HepG2 (cell line): ENCODE data around the gene SIGLEC7. TPM values are rescaled to one million over a fixed set of nuclear protein-coding genes. Genes with fewer than 3 reads are reported as not detected.
A peak's percentile ranks its signal among the peaks of the same experiment; 100 is the strongest.

Experiments
- ARID4A ChIP-seq: sonication (generic); formaldehyde crosslinking; IDR thresholded peaks from 2 replicates; pipeline ENCODE4 v1.5.0; 2020; ENCODE audit warnings: mild to moderate bottlenecking, missing genetic modification reagents, borderline replicate concordance
- BCL3 ChIP-seq: sonication (generic); formaldehyde crosslinking; IDR thresholded peaks from 2 replicates; pipeline ENCODE4 v1.5.1; 2020; ENCODE audit warnings: mild to moderate bottlenecking, missing genetic modification reagents, moderate library complexity
- CTCF ChIP-seq: sonication (generic); formaldehyde crosslinking; IDR thresholded peaks from 2 replicates; pipeline ENCODE4 v1.5.0; 2020; ENCODE audit warnings: mild to moderate bottlenecking, missing genetic modification reagents, moderate library complexity
- GPBP1L1 ChIP-seq: sonication (generic); formaldehyde crosslinking; IDR thresholded peaks from 2 replicates; pipeline ENCODE4 v1.5.0; 2020; ENCODE audit warnings: mild to moderate bottlenecking, missing genetic modification reagents
- GZF1 ChIP-seq: sonication (generic); formaldehyde crosslinking; IDR thresholded peaks from 2 replicates; pipeline ENCODE4 v1.5.1; 2020; ENCODE audit warnings: mild to moderate bottlenecking, missing genetic modification reagents
- JUN ChIP-seq: sonication (generic); formaldehyde crosslinking; IDR thresholded peaks from 2 replicates; pipeline ENCODE4 v1.4.0; 2020; ENCODE audit warnings: mild to moderate bottlenecking, missing genetic modification reagents
- KDM3A ChIP-seq: IDR thresholded peaks from 2 replicates; pipeline ENCODE4 v1.6.1; 2018; ENCODE audit warnings: low read depth, missing compliant biosample characterization
- MATR3 ChIP-seq: sonication (generic); formaldehyde crosslinking; IDR thresholded peaks from 2 replicates; pipeline ENCODE4 v1.4.0; 2020; ENCODE audit warnings: missing genetic modification reagents
- NCOA5 ChIP-seq: sonication (generic); formaldehyde crosslinking; IDR thresholded peaks from 2 replicates; pipeline ENCODE4 v1.4.0; 2020; ENCODE audit warnings: missing genetic modification reagents
- NPAS2 ChIP-seq: sonication (generic); formaldehyde crosslinking; IDR thresholded peaks from 2 replicates; pipeline ENCODE4 v1.8.0; 2022; ENCODE audit warnings: mild to moderate bottlenecking, missing genetic modification reagents, borderline replicate concordance
- NRL ChIP-seq: sonication (generic); formaldehyde crosslinking; IDR thresholded peaks from 2 replicates; pipeline ENCODE4 v1.5.0; 2020; ENCODE audit warnings: missing genetic modification reagents, mild to moderate bottlenecking, moderate library complexity, borderline replicate concordance
- ZBTB1 ChIP-seq: sonication (generic); formaldehyde crosslinking; IDR thresholded peaks from 2 replicates; pipeline ENCODE4 v1.4.0; 2020; ENCODE audit warnings: missing genetic modification reagents, borderline replicate concordance
- ZNF609 ChIP-seq: sonication (generic); formaldehyde crosslinking; IDR thresholded peaks from 2 replicates; pipeline ENCODE4 v1.4.0; 2020; ENCODE audit warnings: mild to moderate bottlenecking, missing genetic modification reagents, borderline replicate concordance
- ZNF644 ChIP-seq: IDR thresholded peaks from 2 replicates; pipeline ENCODE4 v1.6.1; 2016; ENCODE audit warnings: low read depth
- ZNF709 ChIP-seq: sonication (generic); formaldehyde crosslinking; IDR thresholded peaks from 2 replicates; pipeline ENCODE4 v1.5.0; 2020; ENCODE audit warnings: mild to moderate bottlenecking, missing genetic modification reagents
- ZNF720 ChIP-seq: sonication (generic); formaldehyde crosslinking; IDR thresholded peaks from 2 replicates; pipeline ENCODE4 v1.4.0; 2020; ENCODE audit warnings: missing genetic modification reagents
- polyA plus RNA-seq, 8 experiments: library from polyadenylated mRNA; depleted of rRNA in 3 of 8; stranded (reverse) in 7 of 8; unstranded in 1 of 8; fragments of >200 nt; fragmentation: Illumina TruSeq in 4 of 8; extraction: Trizol in 4 of 8; gene quantifications; 2 replicates each; pipeline versions ENCODE4 v1.2.1 to v1.2.3, GENCODE V29; 2011 to 2016; ENCODE audit warnings: low read depth in 4 of 8, missing spikeins in 1 of 8, mixed read lengths in 1 of 8; ENCODE audit not compliant: insufficient read depth in 1 of 8
- total RNA-seq, 5 experiments: library from RNA; depleted of rRNA; stranded (reverse); fragments of >200 nt; fragmentation: Illumina TruSeq; extraction: Trizol; gene quantifications; 2 replicates each; pipeline ENCODE4 v1.2.3, GENCODE V29; 2016; ENCODE audit warnings: low read depth in 1 of 5

Gene SIGLEC7
- total and polyA plus RNA-seq, 2 of the 13 experiments (the other 11 are each of a cell fraction or from before 2014, with no cell fraction given) = not detected

- TF ChIP-seq ARID4A (CRISPR knock-in tag) (peak; percentile 90), ZNF644 (CRISPR knock-in tag) (no peak), GPBP1L1 (CRISPR knock-in tag) (no peak), KDM3A (CRISPR knock-in tag) (no peak), NCOA5 (CRISPR knock-in tag) (no peak), JUN (CRISPR knock-in tag) (no peak), NRL (CRISPR knock-in tag) (no peak), ZNF609 (CRISPR knock-in tag) (no peak), ZNF709 (CRISPR knock-in tag) (peak; percentile 31; the same call in 1 of the 2 replicates), CTCF (CRISPR knock-in tag) (no peak), MATR3 (no peak), NPAS2 (no peak), ZNF720 (CRISPR knock-in tag) (no peak), BCL3 (no peak), ZBTB1 (CRISPR knock-in tag) (no peak), GZF1 (CRISPR knock-in tag) (no peak)
These were observed 33.9 kb upstream of the SIGLEC7 start, which contains the start of gene CTU1 (continued) for GRCh38 chr19:51108066-51108804.
